Measurements from ENCODE around the gene PAMR1.
"Not testable (repeated sequence)": the region's sequence is repeated elsewhere in the genome, so short reads cannot be mapped to it uniquely, and the experiment has no call there.

PAMR1 gene, protein sequence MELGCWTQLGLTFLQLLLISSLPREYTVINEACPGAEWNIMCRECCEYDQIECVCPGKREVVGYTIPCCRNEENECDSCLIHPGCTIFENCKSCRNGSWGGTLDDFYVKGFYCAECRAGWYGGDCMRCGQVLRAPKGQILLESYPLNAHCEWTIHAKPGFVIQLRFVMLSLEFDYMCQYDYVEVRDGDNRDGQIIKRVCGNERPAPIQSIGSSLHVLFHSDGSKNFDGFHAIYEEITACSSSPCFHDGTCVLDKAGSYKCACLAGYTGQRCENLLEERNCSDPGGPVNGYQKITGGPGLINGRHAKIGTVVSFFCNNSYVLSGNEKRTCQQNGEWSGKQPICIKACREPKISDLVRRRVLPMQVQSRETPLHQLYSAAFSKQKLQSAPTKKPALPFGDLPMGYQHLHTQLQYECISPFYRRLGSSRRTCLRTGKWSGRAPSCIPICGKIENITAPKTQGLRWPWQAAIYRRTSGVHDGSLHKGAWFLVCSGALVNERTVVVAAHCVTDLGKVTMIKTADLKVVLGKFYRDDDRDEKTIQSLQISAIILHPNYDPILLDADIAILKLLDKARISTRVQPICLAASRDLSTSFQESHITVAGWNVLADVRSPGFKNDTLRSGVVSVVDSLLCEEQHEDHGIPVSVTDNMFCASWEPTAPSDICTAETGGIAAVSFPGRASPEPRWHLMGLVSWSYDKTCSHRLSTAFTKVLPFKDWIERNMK
- 0 to 0.36 (median 0) reads per million in 4 experiments for total RNA-seq

DNA sequence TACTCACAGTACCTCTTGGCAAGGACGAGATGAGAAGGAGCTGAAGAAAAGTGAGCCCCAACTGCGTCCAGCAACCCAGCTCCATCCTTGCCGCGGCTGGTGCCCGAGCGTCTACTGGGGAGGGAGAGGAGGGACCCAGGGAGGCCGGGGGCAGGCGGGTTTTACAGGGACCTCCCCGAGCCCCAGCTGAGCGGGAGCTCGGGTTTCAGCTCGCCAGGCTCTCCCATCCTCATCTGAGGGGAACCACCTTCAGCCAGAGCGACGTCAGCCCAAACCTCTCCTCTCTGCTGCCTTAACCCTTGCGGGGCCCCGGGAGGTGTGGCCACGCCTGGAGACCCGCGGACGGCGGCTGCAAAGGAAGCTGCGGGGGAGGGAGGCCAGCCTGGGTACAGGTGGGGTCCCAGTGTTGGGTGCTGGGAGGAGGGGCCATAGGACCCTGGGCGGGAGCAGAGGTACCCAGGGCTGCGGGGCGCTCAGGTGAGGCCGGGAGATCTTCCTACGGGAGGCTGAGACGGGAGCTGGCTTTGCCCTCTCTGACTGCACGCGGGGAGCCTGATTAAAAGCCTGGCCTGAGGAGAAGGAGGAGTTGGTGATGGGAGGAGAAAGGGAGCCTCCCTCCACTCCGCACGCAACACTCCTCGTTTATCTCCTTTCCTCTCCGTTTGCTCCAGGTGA lies at the start of gene PAMR1:
Gene PAMR1, minus strand, starts transcription at position 116 of the 675 bp plus-strand sequence. Its CDS starts 31 bp downstream, at position 85.
- no peak for DNase-seq

DNA sequence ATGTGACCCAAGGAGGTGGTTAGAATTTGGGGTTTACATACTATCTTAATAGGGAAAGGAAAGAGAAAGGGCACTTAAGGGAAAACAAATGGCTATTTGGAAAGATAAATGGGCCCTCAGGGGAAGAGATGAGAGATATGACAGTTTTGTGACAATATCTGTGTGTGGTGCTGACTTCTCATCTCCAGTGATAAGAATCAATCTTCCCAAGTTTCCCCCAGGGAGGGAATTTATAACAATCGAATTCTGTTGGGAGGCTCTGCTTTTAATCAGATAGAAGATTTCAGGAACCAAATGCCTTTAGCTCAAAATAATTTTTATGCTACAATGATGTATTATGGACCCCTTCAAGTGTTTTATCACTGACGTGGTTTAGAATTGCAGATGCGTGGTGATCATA lies 46.3 kb upstream of the PAMR1 start:
- DNase-seq, result no peak

DNA sequence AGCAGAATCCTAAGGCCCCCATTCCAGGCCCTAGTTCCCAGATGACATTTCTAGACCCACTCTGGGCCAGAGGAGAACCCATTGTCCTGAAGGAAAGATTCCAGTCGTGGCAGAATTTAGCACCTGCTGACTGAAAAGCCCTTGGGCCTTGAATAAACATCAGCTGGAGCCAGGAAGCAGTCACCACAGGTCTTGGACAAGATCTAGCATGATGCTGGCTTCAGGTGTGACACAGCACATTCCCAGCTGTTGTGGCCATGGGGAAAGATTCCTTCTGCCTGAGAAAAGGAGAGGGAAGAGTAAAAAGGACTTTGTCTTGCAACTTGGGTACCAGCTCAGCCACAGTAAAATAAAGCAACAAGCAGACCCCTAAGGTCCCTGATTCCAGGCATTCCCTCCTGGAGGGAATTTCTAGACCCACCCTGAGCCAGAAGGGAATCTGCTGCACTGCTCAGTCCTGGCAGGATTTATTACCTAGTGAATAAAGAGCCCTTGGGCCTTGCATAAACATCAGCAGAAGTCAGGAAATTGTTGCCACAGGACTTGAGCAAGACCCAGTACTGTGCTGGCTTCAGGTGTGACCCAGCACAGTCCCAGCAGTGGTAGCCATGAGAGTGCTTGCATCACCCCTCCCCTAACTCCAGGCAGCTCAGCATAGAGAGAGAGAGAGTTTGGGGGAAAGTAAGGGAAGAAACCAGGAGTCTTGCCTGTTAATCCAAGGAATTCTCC lies 42.5 kb upstream of the PAMR1 start:
- DNase-seq, result no peak

DNA sequence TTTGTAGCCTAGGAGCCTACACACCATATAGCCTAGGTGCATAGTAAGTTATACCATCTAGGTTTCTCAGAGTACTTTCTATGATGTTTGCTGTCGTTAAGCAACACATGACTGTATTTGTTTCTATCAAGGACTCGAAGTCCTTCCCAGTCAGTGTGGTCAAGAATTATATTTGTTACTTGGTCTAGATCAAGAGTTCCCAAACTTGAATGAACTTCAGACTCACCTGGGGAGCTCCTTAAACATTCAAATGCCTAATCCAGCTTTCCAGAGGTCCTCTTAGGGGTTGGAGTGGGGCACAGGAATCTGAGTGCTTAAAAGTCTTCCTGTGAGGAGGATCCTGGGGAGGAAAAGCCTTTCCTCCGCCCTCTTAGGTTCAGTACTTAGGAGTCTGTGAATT lies 41.5 kb upstream of the PAMR1 start:
- DNase-seq, result no peak

DNA sequence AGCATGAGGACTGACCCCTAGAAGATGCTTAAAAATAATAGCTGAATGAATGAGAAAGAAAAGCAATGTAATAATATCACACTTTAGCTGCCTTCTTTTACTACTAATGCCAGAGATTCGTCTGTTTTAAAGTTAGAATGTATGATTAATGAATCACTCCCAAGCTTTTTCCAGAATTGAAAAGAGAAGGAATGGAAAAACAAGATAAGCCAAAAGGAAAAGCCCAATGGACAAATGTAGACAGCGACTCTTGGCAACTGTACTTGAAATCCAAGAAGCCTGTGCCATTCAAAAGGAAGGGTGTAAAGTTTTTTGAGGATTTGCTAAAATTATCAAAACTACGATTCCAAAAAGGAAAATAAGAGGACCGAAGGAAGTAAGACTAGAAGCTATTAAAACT lies 40.8 kb upstream of the PAMR1 start:
- DNase-seq, result no peak

DNA sequence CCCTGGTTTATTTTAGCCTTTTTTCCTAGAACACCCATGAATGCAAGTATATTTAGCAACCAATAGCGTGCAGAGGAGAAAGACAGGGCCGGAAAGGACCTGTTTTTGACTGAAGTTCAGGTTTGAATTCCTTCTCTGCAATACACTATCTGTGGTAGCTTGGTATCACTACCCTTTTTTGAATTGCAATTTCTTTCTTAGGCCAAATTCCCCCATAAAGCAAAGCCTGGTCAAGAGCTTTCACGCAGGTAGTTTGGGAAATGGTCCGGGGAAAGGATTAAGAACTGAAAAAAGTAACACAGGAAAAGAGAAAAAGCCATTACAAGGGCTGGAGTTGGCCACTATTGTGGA lies 38.8 kb upstream of the PAMR1 start:
- no peak for DNase-seq

DNA sequence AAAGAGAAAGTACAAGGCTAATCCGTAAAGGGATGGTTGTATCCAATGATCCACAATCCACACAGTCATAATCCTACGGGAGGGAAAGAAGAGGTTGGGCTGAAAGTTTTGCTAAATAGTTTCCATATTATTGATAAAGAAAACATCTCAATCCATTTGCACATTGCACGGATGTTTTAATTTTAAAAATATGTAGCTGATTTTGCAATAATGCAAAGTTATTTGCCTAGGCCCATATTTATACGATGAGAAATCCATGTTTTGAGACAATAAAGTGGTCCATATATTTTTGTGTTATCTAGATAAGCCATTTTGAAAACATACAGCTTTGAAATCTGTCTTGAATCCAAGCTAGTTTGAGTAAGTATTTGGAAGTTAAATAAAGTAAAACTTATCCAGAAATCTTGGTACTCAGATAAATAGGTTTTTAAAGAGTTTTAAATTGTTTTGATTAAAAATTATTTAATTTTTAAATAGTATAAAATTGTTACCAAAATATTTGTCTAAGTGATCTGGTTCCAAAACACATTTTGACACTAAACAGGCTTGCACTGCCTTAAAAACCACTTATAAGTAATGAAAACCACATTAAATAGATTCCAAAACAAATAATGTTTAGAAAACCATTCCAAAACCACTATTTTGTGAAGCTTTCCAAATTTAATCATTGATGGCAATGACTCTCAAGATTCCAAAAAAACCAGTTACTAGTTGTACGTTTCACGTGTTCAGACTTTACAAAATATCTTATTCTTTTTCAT lies 38.2 kb upstream of the PAMR1 start:
- no peak for DNase-seq

DNA sequence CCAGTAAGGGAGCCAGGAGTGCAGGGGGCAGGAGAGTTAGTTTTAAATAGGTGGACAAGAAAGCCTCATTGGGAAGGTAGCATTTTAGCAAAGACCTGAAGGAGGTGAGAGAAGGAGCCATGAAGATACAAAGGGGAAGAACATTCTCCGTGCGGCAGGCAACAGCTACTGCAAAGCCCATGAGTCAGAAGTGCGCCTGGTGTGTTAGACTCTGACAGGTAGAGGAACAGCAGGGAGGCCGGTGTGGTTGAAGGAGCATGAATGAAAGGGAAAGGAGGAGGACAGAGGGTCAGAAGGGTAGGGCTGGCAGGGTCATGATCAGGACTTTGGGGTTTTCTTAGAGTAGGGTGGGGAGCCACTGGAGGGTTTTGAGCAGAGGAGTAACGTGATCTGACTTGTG lies 34.5 kb upstream of the PAMR1 start:
- DNase-seq, result no peak

DNA sequence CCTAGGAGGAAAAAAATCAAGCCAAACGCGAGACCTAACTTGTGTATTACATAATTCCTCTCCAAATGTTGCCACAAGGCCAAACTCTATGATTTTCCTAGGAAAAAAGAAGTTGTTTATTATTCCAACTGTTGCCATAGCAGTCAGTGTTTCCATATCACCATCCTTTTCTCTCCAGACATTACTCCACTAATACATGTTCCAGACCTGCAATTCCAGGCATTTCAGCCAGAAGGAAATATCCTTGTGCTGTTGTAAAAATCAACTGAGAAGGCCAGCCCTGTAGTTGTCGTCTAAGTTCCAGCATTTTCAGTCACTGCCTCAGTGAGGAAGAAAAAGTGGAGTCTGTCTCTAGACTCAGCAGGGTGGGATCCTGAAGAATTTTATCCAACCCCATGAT lies 33.1 kb upstream of the PAMR1 start:
- DNase-seq, result no peak

DNA sequence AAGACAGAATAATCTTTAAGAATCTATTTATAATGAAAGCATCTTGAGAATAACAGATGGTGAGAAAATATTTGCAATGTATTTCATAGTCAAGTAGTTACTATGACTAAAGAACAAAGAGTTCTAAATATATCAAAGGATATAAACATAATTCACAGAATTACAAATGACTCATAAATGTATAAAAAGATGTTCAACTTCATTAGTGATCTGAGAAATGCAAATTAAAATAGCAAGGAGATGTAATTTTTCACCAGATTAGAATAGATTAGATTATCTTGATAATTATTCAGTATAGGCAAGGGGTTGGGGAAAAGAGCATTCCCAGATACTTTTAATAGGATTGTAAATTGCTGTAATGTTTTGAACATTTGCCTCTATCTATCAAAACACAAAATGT lies 30.1 kb upstream of the PAMR1 start:
- DNase-seq, result no peak

DNA sequence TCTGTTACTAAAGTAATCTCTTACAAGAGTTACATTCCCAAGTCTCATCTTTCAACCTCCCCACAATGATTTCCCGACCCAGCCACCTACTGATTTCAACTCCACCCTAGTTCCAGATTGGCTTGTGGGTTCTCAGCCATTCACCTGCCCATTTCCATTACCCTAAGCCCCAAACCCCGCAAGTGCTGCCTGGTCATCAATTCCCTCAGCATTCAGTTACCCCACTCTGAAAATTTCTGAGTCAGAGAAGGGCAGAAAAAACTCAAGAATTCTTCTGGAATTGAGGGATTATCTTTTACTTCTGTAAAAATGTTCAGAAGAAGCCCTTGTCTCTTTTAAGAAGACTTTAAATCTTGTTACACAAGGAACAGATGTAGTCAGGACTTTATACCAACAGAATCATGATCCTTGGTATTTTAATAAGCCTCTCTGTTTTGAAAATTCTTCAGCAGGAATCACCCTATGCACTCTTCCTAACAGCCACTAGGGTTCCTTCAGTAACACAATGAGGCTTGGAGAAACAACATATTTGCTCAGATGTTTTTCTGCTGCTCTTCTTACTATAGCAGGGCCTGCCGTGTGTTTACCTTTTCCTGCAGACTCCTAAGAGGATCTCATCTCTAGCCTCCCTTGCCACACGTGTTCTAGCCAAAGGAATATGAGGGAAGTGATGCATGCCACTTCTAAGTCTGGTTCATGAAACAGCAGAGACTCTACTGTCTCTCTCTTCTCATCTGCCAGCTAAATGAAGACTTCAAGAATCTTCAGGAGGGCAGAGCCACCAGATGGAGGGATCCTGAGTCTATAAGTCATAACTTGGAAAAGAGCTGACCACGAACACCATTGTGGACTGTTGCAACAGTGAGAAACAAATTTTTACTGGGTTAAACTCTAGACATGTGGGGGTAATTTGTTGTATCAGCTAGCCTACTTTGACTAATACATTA lies 29.3 kb upstream of the PAMR1 start:
- DNase-seq, result no peak

DNA sequence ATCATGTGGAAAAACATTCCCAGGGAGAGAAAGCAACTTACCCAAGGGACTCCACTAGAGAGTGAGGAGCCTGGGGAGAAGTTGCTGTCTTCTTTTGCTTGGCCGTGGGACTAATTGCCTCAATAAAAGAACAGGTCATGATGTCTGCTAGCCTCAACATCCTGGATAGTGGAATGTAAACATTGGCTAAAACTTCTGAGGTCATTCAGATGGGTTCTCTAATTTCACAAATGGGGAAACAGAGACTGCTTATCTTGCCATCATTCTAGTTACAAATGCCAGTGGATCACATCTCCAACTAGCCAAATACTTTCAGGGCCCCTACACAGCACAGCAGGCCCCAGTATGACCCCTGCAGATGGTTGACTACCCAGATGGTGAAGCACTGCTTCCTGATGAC lies 28.4 kb upstream of the PAMR1 start:
- DNase-seq, result no peak

DNA sequence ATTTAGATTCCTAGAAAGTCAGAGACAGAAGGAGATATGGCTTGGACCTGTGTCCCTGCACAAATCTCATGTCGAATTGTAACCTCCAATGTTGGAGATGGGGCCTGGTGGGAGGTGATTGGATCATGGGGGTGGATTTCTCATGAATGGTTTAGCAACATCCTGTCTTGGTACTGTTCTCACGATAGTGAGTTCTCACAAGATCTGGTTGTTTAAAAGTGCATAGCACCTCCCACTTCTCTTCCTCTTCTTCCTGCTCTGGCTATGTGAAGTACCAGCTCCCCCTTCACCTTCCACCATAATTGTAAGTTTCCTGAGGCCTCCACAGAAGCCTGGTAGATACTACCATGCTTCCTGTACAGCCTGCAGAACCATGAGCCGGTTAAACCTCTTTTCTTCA lies 27.6 kb upstream of the PAMR1 start:
- DNase-seq, result no peak

DNA sequence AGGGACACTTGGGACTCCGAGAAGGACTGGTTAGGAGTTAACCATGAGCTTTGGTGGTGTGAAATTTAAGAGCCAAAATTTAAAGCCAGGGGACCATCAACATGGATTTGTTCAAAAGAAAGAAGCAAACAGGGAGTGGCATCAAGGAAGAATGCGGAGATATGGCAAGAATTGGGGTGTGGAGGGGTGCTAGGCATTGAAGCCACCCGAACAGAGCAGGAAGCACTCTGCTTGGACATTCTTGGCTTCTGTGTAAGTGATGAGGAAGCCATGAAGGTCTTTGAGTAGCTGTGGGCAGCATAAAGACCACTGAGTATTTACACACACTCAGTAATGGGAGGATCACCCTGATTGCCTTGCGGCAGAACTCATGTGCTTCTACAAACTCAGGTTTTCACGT lies 27.2 kb upstream of the PAMR1 start:
- no peak for DNase-seq

DNA sequence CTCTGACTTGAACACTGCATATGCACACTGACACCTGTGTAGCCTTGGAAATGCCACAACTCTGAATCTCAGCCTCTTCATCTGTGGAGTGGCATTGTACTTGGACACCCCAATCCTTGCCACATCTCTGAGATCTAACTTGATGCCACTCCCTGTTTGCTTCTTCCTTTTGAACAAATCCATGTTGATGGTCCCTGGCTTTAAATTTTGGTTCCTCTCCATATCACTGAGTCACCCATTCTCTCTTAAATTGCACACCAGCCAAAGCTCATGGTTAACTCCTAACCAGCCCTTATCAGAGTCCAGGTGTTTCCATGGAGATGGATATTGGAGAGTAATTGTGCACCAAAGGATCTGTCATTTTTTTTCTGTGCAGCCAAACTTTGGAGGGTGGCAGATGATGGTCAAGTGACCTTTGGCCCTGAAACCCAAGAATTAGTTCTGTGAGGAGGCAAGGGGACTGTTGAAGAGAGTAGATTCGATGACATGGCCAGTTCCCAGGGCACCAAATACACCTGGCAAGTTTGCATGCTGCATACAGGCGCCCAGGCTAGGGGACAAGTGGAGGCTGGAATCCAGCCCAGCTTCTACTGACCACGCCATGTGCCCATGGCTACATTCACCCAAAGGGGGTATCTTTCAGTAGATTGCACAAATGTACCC lies 25.1 kb upstream of the PAMR1 start:
- DNase-seq, result no peak

DNA sequence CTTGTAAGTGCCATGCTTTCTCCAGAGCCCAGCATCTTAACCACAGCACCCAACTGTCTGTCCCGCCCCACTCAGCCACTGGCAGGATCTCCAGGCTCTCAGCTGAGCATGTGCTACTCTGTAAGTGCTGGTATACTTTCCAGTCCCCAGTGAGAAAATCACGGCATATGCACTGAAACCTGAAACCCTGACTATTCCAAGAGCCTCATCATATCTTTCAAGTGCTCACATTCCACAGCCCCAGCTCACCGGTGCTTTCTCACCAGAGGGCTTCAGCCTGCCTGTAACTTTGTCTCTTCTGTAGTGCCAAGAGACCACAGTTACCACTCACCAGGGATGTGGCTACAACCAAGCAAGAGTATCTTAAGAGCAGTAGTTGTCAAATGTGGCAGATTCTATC lies 24.4 kb upstream of the PAMR1 start:
- DNase-seq, result no peak

DNA sequence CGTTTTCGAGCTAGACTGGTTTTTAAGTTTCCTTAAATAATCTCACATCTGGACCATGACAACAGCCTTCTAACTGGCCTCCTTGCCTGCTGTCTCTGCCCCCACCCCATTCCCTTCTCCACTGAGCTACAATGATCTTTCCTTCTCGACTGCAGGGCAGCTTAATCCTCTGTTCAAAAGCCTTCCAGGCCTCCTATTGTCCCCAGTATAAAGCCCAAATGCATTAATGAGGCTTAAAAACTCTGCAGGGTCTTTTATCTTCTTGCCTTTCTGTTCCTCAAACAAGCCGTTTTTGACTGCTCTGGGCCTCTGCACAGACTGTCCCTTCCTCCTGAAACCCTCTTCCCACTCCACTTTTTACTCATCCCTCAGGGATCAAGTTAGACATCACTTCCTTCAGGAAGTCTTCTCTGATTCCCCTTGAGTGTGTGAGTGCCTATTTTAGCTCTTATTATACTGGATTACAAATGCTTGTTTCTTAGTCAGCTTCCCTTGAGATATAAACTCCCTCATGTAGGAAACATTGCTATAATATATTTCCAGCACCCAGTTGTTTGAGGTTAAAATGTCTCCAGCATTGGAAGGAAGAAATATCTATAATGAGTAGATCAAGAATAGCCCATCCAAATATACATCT lies 23.6 kb upstream of the PAMR1 start:
- no peak for DNase-seq

DNA sequence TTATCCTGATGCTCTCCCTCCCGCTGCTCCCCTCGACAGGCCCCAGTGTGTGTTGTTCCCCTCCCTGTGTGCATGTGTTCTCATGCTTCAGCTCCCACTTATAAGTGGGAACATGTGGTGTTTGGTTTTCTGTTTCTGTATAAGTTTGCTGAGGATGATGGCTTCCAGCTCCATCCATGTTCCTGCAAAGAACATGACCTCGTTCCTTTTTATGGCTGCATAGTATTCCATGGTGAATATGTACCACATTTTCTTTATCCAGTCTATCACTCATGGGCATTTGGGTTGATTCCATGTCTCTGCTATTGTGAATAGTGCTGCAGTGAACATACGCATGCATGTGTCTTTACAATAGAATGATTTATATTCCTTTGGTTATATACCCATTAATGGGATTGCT lies 22.6 kb upstream of the PAMR1 start:
- DNase-seq, result not testable (repeated sequence)

DNA sequence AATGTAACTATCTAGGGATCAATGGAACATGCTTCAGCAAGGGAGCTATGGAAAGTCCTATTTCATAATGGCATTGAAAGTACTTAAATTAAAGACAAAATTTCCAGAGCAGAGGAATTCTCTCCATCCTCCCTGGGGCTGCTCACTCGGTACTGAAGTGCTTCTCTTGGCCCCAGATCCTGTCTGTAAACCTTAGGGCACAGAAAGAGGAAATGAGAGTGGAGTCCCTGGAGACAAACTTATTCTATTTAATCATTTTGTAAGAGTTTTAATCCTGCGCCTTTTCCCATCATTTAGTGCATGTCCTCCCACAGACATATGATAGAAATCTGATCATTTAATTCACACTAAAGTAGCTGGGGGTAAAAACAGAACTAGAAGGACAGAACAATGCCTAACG lies 20.9 kb upstream of the PAMR1 start:
- no peak for DNase-seq

DNA sequence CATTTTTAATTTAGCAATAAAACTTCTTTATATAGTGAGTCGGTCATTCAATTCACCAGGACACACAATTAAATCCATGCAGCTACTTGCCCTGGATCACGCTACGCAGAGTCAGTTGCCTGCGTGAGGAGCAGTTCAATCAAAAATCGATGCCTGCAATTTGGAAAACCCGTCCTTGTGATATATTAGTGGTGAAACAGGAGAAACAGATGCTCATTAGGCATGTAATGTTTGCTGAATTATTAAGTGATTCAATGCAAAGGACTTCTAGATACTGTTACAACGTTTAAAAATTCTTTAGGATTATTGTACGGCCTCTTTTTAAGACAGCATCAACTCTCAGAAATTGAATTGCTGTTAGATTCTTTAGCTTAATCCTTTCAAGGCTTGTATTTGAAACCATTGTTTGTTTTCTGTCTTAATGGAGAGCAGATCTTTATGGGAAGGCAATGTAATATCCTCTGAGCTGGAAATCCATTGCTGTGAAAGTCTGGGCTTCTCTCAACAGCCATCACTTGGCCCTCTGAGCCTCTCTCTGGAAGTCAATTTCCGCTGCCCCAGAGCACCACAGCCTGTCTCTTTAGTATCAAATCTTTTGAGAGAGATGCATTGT lies 20.1 kb upstream of the PAMR1 start:
- no peak for DNase-seq

Measured in effector CD8-positive, alpha-beta T cell (primary cell).